ENCODE data around the gene PMAIP1. TPM values are rescaled to one million over a fixed set of nuclear protein-coding genes. Genes with fewer than 3 reads are reported as not detected.

The PMAIP1 gene
- total RNA-seq, 3 donors from 2014 or later = 1.1 to 7.5 (median 5.3) TPM

DNA sequence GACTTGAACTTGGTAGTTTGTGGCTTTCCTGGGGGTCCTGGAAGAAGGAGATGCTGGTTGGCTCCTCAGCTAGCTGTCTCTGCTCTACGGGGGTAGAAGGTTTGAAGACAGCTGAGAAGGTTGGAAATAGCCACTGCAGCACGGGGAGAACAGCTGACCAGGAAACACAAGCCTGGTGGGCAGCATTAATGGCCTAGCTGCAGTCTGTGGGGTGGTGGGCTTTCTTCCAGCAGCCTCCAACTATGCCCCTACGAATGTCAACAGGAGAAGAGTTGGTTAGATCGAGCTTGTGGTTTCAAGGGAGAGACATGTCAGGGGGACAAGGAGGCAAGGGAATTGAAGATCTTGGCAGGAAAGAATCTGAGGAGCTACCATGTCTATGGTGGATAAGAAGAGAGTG is 38.9 kb downstream of the PMAIP1 start:
- no peak for DNase-seq (ENCODE audit: low spot score in 2 of 2)
- H3K4me3 ChIP-seq = no peak overlapping the region
- H3K27ac ChIP-seq = no peak overlapping the region
- no peaks in the 10 kb centered on the region for H3K4me1 ChIP-seq
- TF ChIP-seq, protein P1, sequence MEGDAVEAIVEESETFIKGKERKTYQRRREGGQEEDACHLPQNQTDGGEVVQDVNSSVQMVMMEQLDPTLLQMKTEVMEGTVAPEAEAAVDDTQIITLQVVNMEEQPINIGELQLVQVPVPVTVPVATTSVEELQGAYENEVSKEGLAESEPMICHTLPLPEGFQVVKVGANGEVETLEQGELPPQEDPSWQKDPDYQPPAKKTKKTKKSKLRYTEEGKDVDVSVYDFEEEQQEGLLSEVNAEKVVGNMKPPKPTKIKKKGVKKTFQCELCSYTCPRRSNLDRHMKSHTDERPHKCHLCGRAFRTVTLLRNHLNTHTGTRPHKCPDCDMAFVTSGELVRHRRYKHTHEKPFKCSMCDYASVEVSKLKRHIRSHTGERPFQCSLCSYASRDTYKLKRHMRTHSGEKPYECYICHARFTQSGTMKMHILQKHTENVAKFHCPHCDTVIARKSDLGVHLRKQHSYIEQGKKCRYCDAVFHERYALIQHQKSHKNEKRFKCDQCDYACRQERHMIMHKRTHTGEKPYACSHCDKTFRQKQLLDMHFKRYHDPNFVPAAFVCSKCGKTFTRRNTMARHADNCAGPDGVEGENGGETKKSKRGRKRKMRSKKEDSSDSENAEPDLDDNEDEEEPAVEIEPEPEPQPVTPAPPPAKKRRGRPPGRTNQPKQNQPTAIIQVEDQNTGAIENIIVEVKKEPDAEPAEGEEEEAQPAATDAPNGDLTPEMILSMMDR (IDR thresholded peaks at IDR 0.05) = no peak
- TF ChIP-seq POLR2AphosphoS5 (IDR thresholded peaks at IDR 0.05) = no peak
- no peak for TF ChIP-seq POLR2A (IDR thresholded peaks at IDR 0.05)
- no peaks in the 10 kb centered on the region for H3K27me3 ChIP-seq
- no peaks in the 10 kb centered on the region for H3K9me3 ChIP-seq
- H3K36me3 ChIP-seq = no peaks in the 10 kb centered on the region
- intact Hi-C loops (cut with DNase I; ENCODE audit: low total_unique reads) = no loop called here

DNA sequence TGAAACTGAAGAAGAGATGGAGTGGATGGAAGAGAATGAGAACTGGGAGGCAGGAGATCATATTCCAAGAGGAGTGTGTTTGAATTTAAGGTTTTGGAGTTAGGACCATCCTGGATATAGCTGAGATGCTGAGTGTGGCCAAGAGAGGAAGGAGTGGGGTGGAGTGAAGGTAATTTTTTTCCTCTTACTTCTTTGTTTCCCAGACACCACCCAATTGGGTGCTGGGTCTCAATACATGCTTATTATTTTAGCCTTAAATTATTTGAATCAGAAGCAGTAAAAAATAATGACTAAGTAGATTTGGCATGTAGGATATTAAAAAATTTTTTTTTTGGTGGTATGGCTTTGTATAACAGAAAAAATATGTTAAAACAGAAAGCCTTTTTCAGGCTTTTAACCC is 39.3 kb downstream of the PMAIP1 start:
- TF ChIP-seq POLR2A (IDR thresholded peaks at IDR 0.05) (no peak), POLR2AphosphoS5 (IDR thresholded peaks at IDR 0.05) (no peak)
- TF ChIP-seq, protein P1 (IDR thresholded peaks at IDR 0.05) = no peak
- Histone ChIP-seq H3K27me3 (no peaks in the 10 kb centered on the region), H3K27ac (no peak overlapping the region), H3K9me3 (no peaks in the 10 kb centered on the region), H3K36me3 (no peaks in the 10 kb centered on the region), H3K4me1 (no peaks in the 10 kb centered on the region), H3K4me3 (no peak overlapping the region)
- no peak for DNase-seq (ENCODE audit: low spot score in 2 of 2)
- intact Hi-C loops (cut with DNase I; ENCODE audit: low total_unique reads) = no loop called here

DNA sequence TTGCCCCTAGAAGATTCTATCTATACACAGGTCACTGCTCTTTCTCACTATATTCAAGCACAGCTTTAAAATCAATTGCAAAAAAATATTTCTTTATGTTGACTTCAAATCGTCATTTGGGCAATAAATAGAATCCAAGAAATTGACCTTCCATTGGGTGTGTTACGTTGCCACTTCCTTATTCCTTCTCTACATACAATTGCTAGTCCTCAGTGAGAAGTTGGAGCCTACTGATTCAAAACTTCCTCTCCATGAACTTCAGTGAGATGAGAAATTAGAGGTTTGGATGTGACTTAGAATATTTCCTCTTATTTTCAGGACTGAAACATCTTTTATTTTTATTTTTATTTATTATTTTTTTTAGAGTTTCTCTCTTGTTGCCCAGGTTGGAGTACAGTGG is 40.3 kb downstream of the PMAIP1 start:
- TF ChIP-seq POLR2A (IDR thresholded peaks at IDR 0.05) (no peak), POLR2AphosphoS5 (IDR thresholded peaks at IDR 0.05) (no peak)
- TF ChIP-seq, protein P1 (IDR thresholded peaks at IDR 0.05) = no peak
- H3K4me3 ChIP-seq = no peak overlapping the region
- H3K27me3 ChIP-seq = no peaks in the 10 kb centered on the region
- H3K9me3 ChIP-seq = no peaks in the 10 kb centered on the region
- no peak overlapping the region for H3K27ac ChIP-seq
- no peaks in the 10 kb centered on the region for H3K4me1 ChIP-seq
- H3K36me3 ChIP-seq = no peaks in the 10 kb centered on the region
- intact Hi-C loops (cut with DNase I; ENCODE audit: low total_unique reads) = no loop called here
- DNase-seq (ENCODE audit: low spot score in 2 of 2) = no peak

DNA sequence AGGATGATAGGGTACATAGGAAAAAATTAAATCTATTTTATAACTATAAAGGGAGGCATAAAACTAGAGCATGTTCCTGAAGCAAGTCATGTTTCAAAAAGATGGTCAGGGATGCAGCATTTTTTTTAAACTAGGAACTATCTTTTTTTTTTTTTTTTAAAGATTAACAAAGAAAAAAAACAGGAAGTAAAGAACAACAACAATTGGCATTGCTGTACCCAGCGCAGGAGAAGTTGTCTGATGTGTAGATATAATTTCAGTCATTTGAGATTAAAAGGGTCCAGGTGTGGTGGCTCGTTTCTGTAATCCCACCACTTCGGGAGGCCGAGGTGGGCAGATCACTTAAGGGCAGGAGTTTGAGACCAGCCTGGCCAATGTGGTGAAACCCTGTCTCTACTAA is 41.5 kb downstream of the PMAIP1 start:
- Histone ChIP-seq H3K27me3 (no peaks in the 10 kb centered on the region), H3K9me3 (no peaks in the 10 kb centered on the region), H3K4me3 (no peak overlapping the region), H3K27ac (no peak overlapping the region), H3K36me3 (no peaks in the 10 kb centered on the region), H3K4me1 (no peaks in the 10 kb centered on the region)
- DNase-seq (ENCODE audit: low spot score in 2 of 2) = no peak
- intact Hi-C loops (cut with DNase I; ENCODE audit: low total_unique reads) = no loop called here
- TF ChIP-seq POLR2AphosphoS5 (IDR thresholded peaks at IDR 0.05) (no peak), POLR2A (IDR thresholded peaks at IDR 0.05) (no peak)
- TF ChIP-seq, protein P1 (IDR thresholded peaks at IDR 0.05) = no peak

DNA sequence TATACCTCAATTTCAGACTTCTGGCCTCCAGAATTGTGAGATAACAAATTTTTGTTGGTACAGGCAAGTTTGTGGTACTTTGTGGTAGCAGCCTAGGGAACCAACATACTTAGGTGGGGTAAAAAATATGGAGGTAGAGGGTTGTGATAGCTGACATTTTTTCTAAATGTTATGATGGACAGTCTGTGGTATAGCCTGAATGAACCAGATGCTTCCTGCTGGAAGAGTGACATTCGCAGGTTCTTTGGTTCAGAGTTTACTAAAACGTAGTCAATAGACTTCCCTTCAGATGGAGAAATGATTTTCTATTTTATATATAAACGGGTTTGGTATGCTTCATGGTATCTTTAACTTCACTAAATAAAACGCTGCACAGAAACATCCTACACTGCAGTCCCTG is 42.8 kb downstream of the PMAIP1 start:
- no peaks in the 10 kb centered on the region for H3K4me1 ChIP-seq
- intact Hi-C loops (cut with DNase I; ENCODE audit: low total_unique reads) = no loop called here
- no peaks in the 10 kb centered on the region for H3K36me3 ChIP-seq
- H3K4me3 ChIP-seq = no peak overlapping the region
- no peaks in the 10 kb centered on the region for H3K9me3 ChIP-seq
- no peak overlapping the region for H3K27ac ChIP-seq
- TF ChIP-seq, protein P1 (IDR thresholded peaks at IDR 0.05) = no peak
- TF ChIP-seq POLR2AphosphoS5 (IDR thresholded peaks at IDR 0.05) (no peak), POLR2A (IDR thresholded peaks at IDR 0.05) (no peak)
- H3K27me3 ChIP-seq = no peaks in the 10 kb centered on the region
- no peak for DNase-seq (ENCODE audit: low spot score in 2 of 2)
